Loucy (cell line): ENCODE results near the gene RASA4B.

Experiments used
- H2AFZ ChIP-seq: fragments of 200-600 bp; sonication (generic); 2 replicates; pipeline ENCODE4 v1.6.0; 2016; ENCODE audit warnings: antibody characterized with exemption, mild to moderate bottlenecking, low read length, moderate library complexity
- H3F3A ChIP-seq: fragments of 200-600 bp; 2 replicates; pipeline ENCODE4 v1.6.0; 2016; ENCODE audit warnings: antibody characterized with exemption, low read depth, mild to moderate bottlenecking
- H3K27me3 ChIP-seq: fragments of 200-600 bp; sonication (generic); 2 replicates; pipeline ENCODE4 v1.6.1; 2014; ENCODE audit warnings: low read length, mild to moderate bottlenecking; ENCODE audit not compliant: insufficient read depth, poor library complexity, severe bottlenecking
- H3K36me3 ChIP-seq: fragments of 200-600 bp; sonication (generic); 2 replicates; pipeline ENCODE4 v1.6.1; 2016; ENCODE audit warnings: low read length; ENCODE audit not compliant: insufficient read depth
- H3K4me1 ChIP-seq: fragments of 200-600 bp; sonication (generic); 2 replicates; pipeline ENCODE4 v1.5.1; 2014; ENCODE audit warnings: low read length, mild to moderate bottlenecking; ENCODE audit not compliant: insufficient read depth, poor library complexity, severe bottlenecking
- H3K4me2 ChIP-seq: fragments of 200-600 bp; sonication (generic); 2 replicates; pipeline ENCODE4 v1.6.0; 2014; ENCODE audit warnings: antibody characterized with exemption, low read length, low read depth, mild to moderate bottlenecking; ENCODE audit not compliant: poor library complexity, severe bottlenecking
- H3K4me3 ChIP-seq: fragments of 200-600 bp; sonication (generic); 2 replicates; pipeline ENCODE4 v1.5.1; 2014; ENCODE audit warnings: low read length, mild to moderate bottlenecking, mixed read lengths; ENCODE audit not compliant: poor library complexity, severe bottlenecking
- H3K79me2 ChIP-seq: fragments of 200-600 bp; sonication (generic); 2 replicates; pipeline ENCODE4 v1.6.1; 2014; ENCODE audit warnings: low read length; ENCODE audit not compliant: insufficient read depth
- H3K9ac ChIP-seq: fragments of 200-600 bp; sonication (generic); 2 replicates; pipeline ENCODE4 v1.6.0; 2014; ENCODE audit warnings: mild to moderate bottlenecking, low read depth, low read length, moderate library complexity; ENCODE audit not compliant: poor library complexity, severe bottlenecking
- H3K9me2 ChIP-seq: fragments of 200-600 bp; sonication (generic); replicated peaks from 2 replicates; pipeline ENCODE4 v1.6.1; 2016; ENCODE audit warnings: low read depth, low read length, mixed read lengths
- H3K9me3 ChIP-seq: fragments of 200-600 bp; sonication (generic); 2 replicates; pipeline ENCODE4 v1.6.1; 2014; ENCODE audit warnings: mild to moderate bottlenecking, antibody characterized with exemption, low read length, low read depth; ENCODE audit not compliant: insufficient read depth
- H4K20me1 ChIP-seq: fragments of 200-600 bp; sonication (generic); 2 replicates; pipeline ENCODE4 v1.6.0; 2014; ENCODE audit warnings: antibody characterized with exemption, low read length, mild to moderate bottlenecking; ENCODE audit not compliant: insufficient read depth, poor library complexity, severe bottlenecking
- EZH2phosphoT487 ChIP-seq: fragments of 200-600 bp; IDR thresholded peaks from 2 replicates; pipeline ENCODE4 v1.6.1; 2018; ENCODE audit warnings: antibody characterized with exemption, mild to moderate bottlenecking, moderate library complexity, borderline replicate concordance
- TF ChIP-seq, protein P1 (sequence below): fragments of 200-600 bp; sonication (generic); conservative IDR thresholded peaks from 2 replicates; pipeline ENCODE4 v1.5.1; 2014; ENCODE audit warnings: mild to moderate bottlenecking, antibody characterized with exemption, low read length

Gene RASA4B

GRCh38 chr7:102436118-102436517, 81.5 kb downstream of the RASA4B start:
- no peak overlapping the region for H2AFZ ChIP-seq
- peak overlapping the region; percentile 9 for H3K4me3 ChIP-seq
- H4K20me1 ChIP-seq, result peaks cover 6% of the 10 kb centered on the region
- H3K4me1 ChIP-seq, result peaks cover 48% of the 10 kb centered on the region
- H3K9me2 ChIP-seq, result no peaks in the 10 kb centered on the region
- no peaks in the 10 kb centered on the region for H3K27me3 ChIP-seq
- no peaks in the 10 kb centered on the region for H3F3A ChIP-seq
- peak overlapping the region; percentile 79 for H3K9ac ChIP-seq
- peaks cover 43% of the 10 kb centered on the region for H3K79me2 ChIP-seq
- no peak for TF ChIP-seq EZH2phosphoT487
- TF ChIP-seq, protein P1, sequence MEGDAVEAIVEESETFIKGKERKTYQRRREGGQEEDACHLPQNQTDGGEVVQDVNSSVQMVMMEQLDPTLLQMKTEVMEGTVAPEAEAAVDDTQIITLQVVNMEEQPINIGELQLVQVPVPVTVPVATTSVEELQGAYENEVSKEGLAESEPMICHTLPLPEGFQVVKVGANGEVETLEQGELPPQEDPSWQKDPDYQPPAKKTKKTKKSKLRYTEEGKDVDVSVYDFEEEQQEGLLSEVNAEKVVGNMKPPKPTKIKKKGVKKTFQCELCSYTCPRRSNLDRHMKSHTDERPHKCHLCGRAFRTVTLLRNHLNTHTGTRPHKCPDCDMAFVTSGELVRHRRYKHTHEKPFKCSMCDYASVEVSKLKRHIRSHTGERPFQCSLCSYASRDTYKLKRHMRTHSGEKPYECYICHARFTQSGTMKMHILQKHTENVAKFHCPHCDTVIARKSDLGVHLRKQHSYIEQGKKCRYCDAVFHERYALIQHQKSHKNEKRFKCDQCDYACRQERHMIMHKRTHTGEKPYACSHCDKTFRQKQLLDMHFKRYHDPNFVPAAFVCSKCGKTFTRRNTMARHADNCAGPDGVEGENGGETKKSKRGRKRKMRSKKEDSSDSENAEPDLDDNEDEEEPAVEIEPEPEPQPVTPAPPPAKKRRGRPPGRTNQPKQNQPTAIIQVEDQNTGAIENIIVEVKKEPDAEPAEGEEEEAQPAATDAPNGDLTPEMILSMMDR, result no peak
- peak overlapping the region; percentile 35 for H3K4me2 ChIP-seq
- peaks cover 3% of the 10 kb centered on the region; the same call in 1 of the 2 replicates for H3K36me3 ChIP-seq
- H3K9me3 ChIP-seq, result no peaks in the 10 kb centered on the region

- Histone ChIP-seq H3K4me1 (peaks cover 60% of the 10 kb centered on the region), H3K9me2 (no peaks in the 10 kb centered on the region), H3K79me2 (peaks cover 43% of the 10 kb centered on the region), H3K4me3 (peak overlapping the region; percentile 99), H3F3A (no peaks in the 10 kb centered on the region), H3K9me3 (no peaks in the 10 kb centered on the region), H3K27me3 (no peaks in the 10 kb centered on the region), H3K9ac (peak overlapping the region; percentile 79), H3K36me3 (peaks cover 1% of the 10 kb centered on the region; the same call in 1 of the 2 replicates), H2AFZ (peak overlapping the region; percentile 83), H3K4me2 (peak overlapping the region; percentile 99), H4K20me1 (peaks cover 6% of the 10 kb centered on the region)
- no peak for TF ChIP-seq EZH2phosphoT487
- TF ChIP-seq, protein P1, result no peak
Observed at GRCh38 chr7:102434039-102434486, 83.5 kb downstream of the RASA4B start.

DNA sequence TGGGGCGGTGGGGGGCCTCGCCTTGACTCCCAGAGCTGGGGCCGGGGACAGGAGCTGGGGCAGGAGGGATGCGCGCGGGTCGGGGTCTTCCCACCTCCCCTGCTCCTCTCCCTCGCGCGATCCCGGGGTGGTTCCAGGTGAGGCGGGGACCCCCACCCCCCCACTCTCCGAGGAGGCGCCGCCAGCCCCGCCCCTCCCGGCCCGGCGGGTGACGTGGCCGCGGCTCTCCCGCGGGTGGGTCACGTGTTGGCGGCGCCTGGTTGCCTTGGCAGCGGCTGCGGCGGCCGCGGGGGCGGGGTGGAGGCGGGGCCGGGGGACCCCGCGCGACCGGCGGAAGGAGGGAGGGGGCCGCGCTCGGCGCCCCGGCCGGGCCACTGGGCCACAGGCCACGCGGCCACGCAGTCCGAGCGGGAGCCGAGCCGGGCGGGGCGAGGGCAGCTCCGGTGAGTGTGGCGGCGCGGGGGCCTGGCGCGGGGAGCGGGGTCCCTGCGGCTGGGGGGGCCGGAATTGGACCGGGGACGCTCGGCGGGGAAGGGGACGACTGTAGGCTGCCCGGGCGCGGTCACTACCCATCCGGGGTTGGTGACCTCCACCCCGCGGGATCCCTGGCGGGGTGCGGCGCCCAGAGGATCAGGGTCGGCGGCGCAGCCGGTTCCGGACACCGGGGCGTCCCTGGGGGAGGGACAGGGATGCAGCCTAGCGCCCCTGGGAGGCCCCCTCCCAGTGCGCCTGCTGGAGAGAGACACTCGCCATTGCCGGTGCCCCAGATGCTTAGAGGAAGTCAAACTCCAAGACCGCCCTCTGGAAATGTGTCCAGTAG, 84.1 kb downstream of the RASA4B start, which contains the start of gene ORAI2:
ORAI2 (plus strand) TSS at position 357 of the 820 bp plus-strand sequence. CDS start 5,382 bp downstream, outside the sequence.
- H3K79me2 ChIP-seq, result peaks cover 39% of the 10 kb centered on the region
- peak within 1 kb of the TSS; percentile 79 for H3K9ac ChIP-seq
- no peaks in the 10 kb centered on the region for H3K9me3 ChIP-seq
- H2AFZ ChIP-seq, result peak within 1 kb of the TSS; percentile 83
- no peaks in the 10 kb centered on the region for H3K9me2 ChIP-seq
- H3K4me3 ChIP-seq, result peak within 1 kb of the TSS; percentile 99
- H3K4me1 ChIP-seq, result peaks cover 60% of the 10 kb centered on the region
- H3K36me3 ChIP-seq, result no peaks in the 10 kb centered on the region; the same call in 1 of the 2 replicates
- H3K4me2 ChIP-seq, result peak within 1 kb of the TSS; percentile 99
- H4K20me1 ChIP-seq, result peaks cover 6% of the 10 kb centered on the region
- no peaks in the 10 kb centered on the region for H3K27me3 ChIP-seq
- H3F3A ChIP-seq, result no peaks in the 10 kb centered on the region
- TF ChIP-seq, protein P1, result peak; percentile 15; the same call in 1 of the 2 replicates
- TF ChIP-seq EZH2phosphoT487, result no peak
